Measurements from ENCODE around the gene MTMR3. TPM values are rescaled to one million over a fixed set of nuclear protein-coding genes. Genes with fewer than 3 reads are reported as not detected.

MTMR3 gene
- total RNA-seq, 6 experiments from 2014 or later: 14.5 to 19.2 (median 18.2) TPM

DNA sequence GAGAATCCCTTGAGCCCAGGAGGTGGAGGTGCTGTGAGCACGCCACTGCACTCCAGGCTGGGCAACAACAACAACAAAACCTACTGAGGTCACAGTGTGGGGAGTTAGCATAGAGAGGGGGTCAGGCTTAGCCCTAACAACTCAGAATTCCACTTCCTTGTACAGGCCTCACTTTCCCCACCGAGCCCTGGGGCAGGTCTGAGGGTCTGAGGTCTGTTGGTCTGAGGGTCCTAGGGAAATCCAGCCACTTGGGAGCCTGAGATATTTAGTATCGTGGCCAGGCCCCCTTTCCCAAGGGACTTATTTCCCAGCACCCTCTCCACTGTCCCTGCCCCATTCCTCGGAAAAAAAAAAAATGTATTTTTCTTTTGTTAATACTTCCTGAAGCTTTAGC, 162.5 kb downstream of the MTMR3 start:
- ATAC-seq (no peak), DNase-seq (no peak)
- 75% methylated on average over 2 of the region's 4 CpGs for WGBS (ENCODE audit: insufficient coverage, low coverage, low lambda C conversion rate, missing lambda C conversion rate)
- intact Hi-C loops (cut with DNase I): no loop called here
- Histone ChIP-seq H3K27ac (peak overlapping the region in 1 of 3 donors; percentile 77), H3K9me3 (no peaks in the 10 kb centered on the region), H3K27me3 (no peaks in the 10 kb centered on the region), H3K4me1 (peaks cover 0 to 27% (median 1%) of the 10 kb centered on the region in 4 donors), H3K4me3 (no peak overlapping the region), H3K36me3 (no peaks in the 10 kb centered on the region)
- TF ChIP-seq, protein P1, sequence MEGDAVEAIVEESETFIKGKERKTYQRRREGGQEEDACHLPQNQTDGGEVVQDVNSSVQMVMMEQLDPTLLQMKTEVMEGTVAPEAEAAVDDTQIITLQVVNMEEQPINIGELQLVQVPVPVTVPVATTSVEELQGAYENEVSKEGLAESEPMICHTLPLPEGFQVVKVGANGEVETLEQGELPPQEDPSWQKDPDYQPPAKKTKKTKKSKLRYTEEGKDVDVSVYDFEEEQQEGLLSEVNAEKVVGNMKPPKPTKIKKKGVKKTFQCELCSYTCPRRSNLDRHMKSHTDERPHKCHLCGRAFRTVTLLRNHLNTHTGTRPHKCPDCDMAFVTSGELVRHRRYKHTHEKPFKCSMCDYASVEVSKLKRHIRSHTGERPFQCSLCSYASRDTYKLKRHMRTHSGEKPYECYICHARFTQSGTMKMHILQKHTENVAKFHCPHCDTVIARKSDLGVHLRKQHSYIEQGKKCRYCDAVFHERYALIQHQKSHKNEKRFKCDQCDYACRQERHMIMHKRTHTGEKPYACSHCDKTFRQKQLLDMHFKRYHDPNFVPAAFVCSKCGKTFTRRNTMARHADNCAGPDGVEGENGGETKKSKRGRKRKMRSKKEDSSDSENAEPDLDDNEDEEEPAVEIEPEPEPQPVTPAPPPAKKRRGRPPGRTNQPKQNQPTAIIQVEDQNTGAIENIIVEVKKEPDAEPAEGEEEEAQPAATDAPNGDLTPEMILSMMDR (IDR thresholded peaks at IDR 0.05): no peak
- TF ChIP-seq POLR2A (IDR thresholded peaks at IDR 0.05): no peak

- Histone ChIP-seq H3K36me3 (no peaks in the 10 kb centered on the region), H3K9me3 (no peaks in the 10 kb centered on the region), H3K27ac (no peak overlapping the region), H3K4me3 (no peak overlapping the region), H3K27me3 (no peaks in the 10 kb centered on the region), H3K4me1 (peaks cover 0 to 27% (median 1%) of the 10 kb centered on the region in 4 donors)
- intact Hi-C loops (cut with DNase I): no loop called here
- ATAC-seq (no peak), DNase-seq (no peak)
- 88% methylated on average over 2 of the region's 21 CpGs for WGBS (ENCODE audit: insufficient coverage, low coverage, low lambda C conversion rate, missing lambda C conversion rate)
- TF ChIP-seq, protein P1 (IDR thresholded peaks at IDR 0.05): no peak
- TF ChIP-seq POLR2A (IDR thresholded peaks at IDR 0.05): no peak
Measured at GRCh38 chr22:30045901-30046715, 163.1 kb downstream of the MTMR3 start.

GRCh38 chr22:30046716-30047363, 163.9 kb downstream of the MTMR3 start:
- Histone ChIP-seq H3K9me3 (no peaks in the 10 kb centered on the region), H3K36me3 (no peaks in the 10 kb centered on the region), H3K27ac (no peak overlapping the region), H3K27me3 (no peaks in the 10 kb centered on the region), H3K4me3 (no peak overlapping the region), H3K4me1 (peaks cover 0 to 27% (median 1%) of the 10 kb centered on the region in 4 donors)
- intact Hi-C loops (cut with DNase I): no loop called here
- TF ChIP-seq, protein P1 (IDR thresholded peaks at IDR 0.05): no peak
- TF ChIP-seq POLR2A (IDR thresholded peaks at IDR 0.05): no peak
- DNase-seq: no peak
- ATAC-seq: peak in 1 of 4 donors; percentile 6
- 100% methylated on average over 4 of the region's 15 CpGs for WGBS (ENCODE audit: insufficient coverage, low coverage, low lambda C conversion rate, missing lambda C conversion rate)

DNA sequence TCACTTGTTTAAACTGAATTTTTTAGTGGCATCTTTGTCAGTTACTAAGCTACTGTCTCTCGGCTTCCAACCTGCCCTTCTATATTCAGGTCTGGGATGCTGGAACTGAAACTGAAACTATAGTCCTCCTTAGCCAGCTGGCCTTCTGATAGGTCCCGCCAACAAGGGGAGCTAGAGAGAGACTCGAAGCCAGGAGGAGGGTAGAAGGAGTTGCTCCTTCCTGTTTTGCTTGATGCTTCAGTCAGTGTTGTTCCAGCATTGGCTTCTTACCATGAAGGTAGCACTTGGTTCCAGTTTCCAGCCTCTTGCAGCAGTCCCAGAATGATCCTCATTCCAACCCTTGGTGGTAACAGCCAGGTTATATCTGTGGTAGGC, 164.4 kb downstream of the MTMR3 start:
- 47% methylated on average over 3 of the region's 3 CpGs for WGBS (ENCODE audit: insufficient coverage, low coverage, low lambda C conversion rate, missing lambda C conversion rate)
- intact Hi-C loops (cut with DNase I): no loop called here
- H3K27ac ChIP-seq: no peak overlapping the region
- peaks cover 0 to 27% (median 1%) of the 10 kb centered on the region in 4 donors for H3K4me1 ChIP-seq
- ATAC-seq: peak; percentile 34 to 51 (median 46)
- H3K36me3 ChIP-seq: no peaks in the 10 kb centered on the region
- no peaks in the 10 kb centered on the region for H3K9me3 ChIP-seq
- no peaks in the 10 kb centered on the region for H3K27me3 ChIP-seq
- no peak for TF ChIP-seq POLR2A (IDR thresholded peaks at IDR 0.05)
- TF ChIP-seq, protein P1 (IDR thresholded peaks at IDR 0.05): no peak
- H3K4me3 ChIP-seq: no peak overlapping the region
- DNase-seq: no peak

Data from right lobe of liver (tissue), 6 donors.